Nephron progenitor cell (in vitro differentiated cells): ENCODE data around the gene FBXO30.

Experiments
- DNase-seq: peaks from one replicate; pipeline ENCODE4 v3.0.0; 2021
- H3K27ac Mint-ChIP-seq: 2 replicates; pipeline ENCODE4 v1.8.0; 2021; ENCODE audit warnings: mild to moderate bottlenecking, moderate library complexity, mixed read lengths
- H3K27me3 Mint-ChIP-seq: 2 replicates; pipeline ENCODE4 v1.8.0; 2021; ENCODE audit warnings: mild to moderate bottlenecking, low read depth, mixed read lengths; ENCODE audit not compliant: poor library complexity
- H3K36me3 Mint-ChIP-seq: 2 replicates; pipeline ENCODE4 v1.8.0; 2021; ENCODE audit warnings: low read depth, mixed read lengths
- H3K4me1 Mint-ChIP-seq: 2 replicates; pipeline ENCODE4 v1.8.0; 2021; ENCODE audit warnings: mixed read lengths
- H3K4me3 Mint-ChIP-seq: 2 replicates; pipeline ENCODE4 v1.8.0; 2021; ENCODE audit warnings: mild to moderate bottlenecking, moderate library complexity, mixed read lengths
- H3K9me3 Mint-ChIP-seq: 2 replicates; pipeline ENCODE4 v1.8.0; 2021; ENCODE audit warnings: mild to moderate bottlenecking, moderate library complexity, mixed read lengths
- CTCF ChIP-seq: fragments of 200-600 bp; sonication (generic); IDR thresholded peaks from 2 replicates; pipeline ENCODE4 v1.5.0; 2021; ENCODE audit warnings: antibody characterized with exemption

The FBXO30 gene

GRCh38 chr6:145763742-145764141, 50.9 kb downstream of the FBXO30 start:
- Mint-ChIP-seq H3K9me3 (peaks cover 6% of the 10 kb centered on the region), H3K27me3 (no peaks in the 10 kb centered on the region), H3K36me3 (peaks cover 5% of the 10 kb centered on the region), H3K27ac (no peak overlapping the region), H3K4me1 (no peaks in the 10 kb centered on the region), H3K4me3 (no peak overlapping the region)
- no peak for DNase-seq
- no peak for TF ChIP-seq CTCF

GRCh38 chr6:145761584-145761983, 53.0 kb downstream of the FBXO30 start:
- no peaks in the 10 kb centered on the region for H3K4me1 Mint-ChIP-seq
- no peak for DNase-seq
- no peak overlapping the region for H3K27ac Mint-ChIP-seq
- no peak overlapping the region for H3K4me3 Mint-ChIP-seq
- no peaks in the 10 kb centered on the region for H3K27me3 Mint-ChIP-seq
- TF ChIP-seq CTCF, result no peak
- H3K9me3 Mint-ChIP-seq, result no peaks in the 10 kb centered on the region
- H3K36me3 Mint-ChIP-seq, result peaks cover 3% of the 10 kb centered on the region

GRCh38 chr6:145758113-145758512, 56.5 kb downstream of the FBXO30 start:
- no peak overlapping the region for H3K4me3 Mint-ChIP-seq
- H3K36me3 Mint-ChIP-seq, result no peaks in the 10 kb centered on the region
- no peaks in the 10 kb centered on the region for H3K9me3 Mint-ChIP-seq
- H3K27me3 Mint-ChIP-seq, result no peaks in the 10 kb centered on the region
- no peak for TF ChIP-seq CTCF
- no peak overlapping the region for H3K27ac Mint-ChIP-seq
- no peak for DNase-seq
- no peaks in the 10 kb centered on the region for H3K4me1 Mint-ChIP-seq

GRCh38 chr6:145756170-145756662, 58.4 kb downstream of the FBXO30 start:
- Mint-ChIP-seq H3K9me3 (no peaks in the 10 kb centered on the region), H3K27me3 (no peaks in the 10 kb centered on the region), H3K27ac (no peak overlapping the region), H3K4me1 (no peaks in the 10 kb centered on the region), H3K36me3 (no peaks in the 10 kb centered on the region), H3K4me3 (no peak overlapping the region)
- no peak for TF ChIP-seq CTCF
- no peak for DNase-seq

- Mint-ChIP-seq H3K36me3 (no peaks in the 10 kb centered on the region), H3K4me3 (no peak overlapping the region), H3K27ac (no peak overlapping the region)
Measured at GRCh38 chr6:145755682-145756081, 58.9 kb downstream of the FBXO30 start.

More at GRCh38 chr6:145755682-145756081, 58.9 kb downstream of the FBXO30 start:
- no peak for TF ChIP-seq CTCF
- DNase-seq, result no peak
- no peaks in the 10 kb centered on the region for H3K27me3 Mint-ChIP-seq
- no peaks in the 10 kb centered on the region for H3K9me3 Mint-ChIP-seq
- H3K4me1 Mint-ChIP-seq, result no peaks in the 10 kb centered on the region
